HepG2 (cell line): ENCODE measurements around the gene FAAP100. TPM values are rescaled to one million over a fixed set of nuclear protein-coding genes. Genes with fewer than 3 reads are reported as not detected.

ENCODE experiments used
- ATAC-seq: fragments of 200-7000 bp; cut with Tn5 transposase; 3 replicates; pipeline ENCODE4 v1.9.1; 2020; ENCODE audit warnings: mild to moderate bottlenecking, moderate library complexity
- BruUV-seq: library from RNA; stranded (reverse); fragments of 400-500 nt; replicated peaks from 2 replicates; lab custom pipeline; 2021; lab: Mats Ljungman, UMichigan
- CTCF ChIA-PET: fragments of 300-600 bp; formaldehyde crosslinking; extraction: SDS; loops from one replicate; lab custom pipeline; 2021; ENCODE audit warnings: low total read pairs, inconsistent platforms, low intra/inter-chr PET ratio; lab: Yijun Ruan, JAX
- POLR2A ChIA-PET: fragments of 350-600 bp; sonication (Branson Sonifier 250); formaldehyde crosslinking; loops from one replicate; lab custom pipeline; 2020; ENCODE audit warnings: antibody characterized with exemption, inconsistent platforms; lab: Yijun Ruan, JAX
- DNase-seq: peaks from one replicate; pipeline ENCODE4 v3.0.0-alpha.2; 2015; ENCODE audit warnings: low spot score
- FAIRE-seq: peaks from 3 replicates; lab custom pipeline; 2011; peaks lifted over from hg19 to GRCh38; lab: Jason Lieb, UNC
- H2AFZ ChIP-seq: one replicate; pipeline ENCODE4 v1.6.1; 2011; ENCODE audit warnings: low read length, inconsistent platforms
- H3K27ac ChIP-seq: fragments of 300-600 bp; 3 replicates; pipeline ENCODE4 v1.8.0; 2011; ENCODE audit warnings: mixed run types, mild to moderate bottlenecking, mixed read lengths, low read length, inconsistent platforms; ENCODE audit not compliant: insufficient read depth; ENCODE audit errors: extremely low read length
- H3K27me3 ChIP-seq, 2 experiments: fragments of 200-600 bp in 1 of 2; 2 replicates in 1 of 2; 3 replicates in 1 of 2; pipeline versions ENCODE4 v1.6.0 to v1.8.0; 2011; ENCODE audit warnings: low read length in 2 of 2, mild to moderate bottlenecking in 2 of 2, moderate library complexity in 2 of 2, inconsistent platforms in 1 of 2; ENCODE audit not compliant: insufficient read depth in 2 of 2, control insufficient read depth in 1 of 2
- H3K36me3 ChIP-seq, 2 experiments: fragments of 200-600 bp in 1 of 2; replicated peaks in 1 of 2; 2 replicates in 1 of 2; 3 replicates in 1 of 2; pipeline versions ENCODE4 v1.5.1 to v1.8.0; 2011; ENCODE audit warnings: low read length in 2 of 2, inconsistent platforms in 1 of 2; ENCODE audit not compliant: insufficient read depth in 2 of 2, control insufficient read depth in 1 of 2
- H3K4me1 ChIP-seq: 2 replicates; pipeline ENCODE4 v1.5.1; 2012; ENCODE audit warnings: low read length, inconsistent platforms; ENCODE audit not compliant: insufficient read depth
- H3K4me2 ChIP-seq: 2 replicates; pipeline ENCODE4 v1.6.0; 2011; ENCODE audit warnings: low read depth, low read length, inconsistent platforms
- H3K4me3 ChIP-seq, 3 experiments: fragments of 200-600 bp in 1 of 3; sonication (generic), shearing (Covaris generic) in 1 of 3; replicated peaks in 1 of 3; 2 replicates each; pipeline ENCODE4 v1.5.1; 2011 to 2016; ENCODE audit warnings: low read length in 3 of 3, inconsistent platforms in 2 of 3, low read depth in 2 of 3, mild to moderate bottlenecking in 2 of 3, control low read depth in 1 of 3, mixed read lengths in 1 of 3; ENCODE audit not compliant: insufficient read depth in 1 of 3
- H3K79me2 ChIP-seq: one replicate; pipeline ENCODE4 v1.6.1; 2011; ENCODE audit warnings: low read length, inconsistent platforms; ENCODE audit not compliant: insufficient read depth
- H3K9ac ChIP-seq: 2 replicates; pipeline ENCODE4 v1.6.0; 2011; ENCODE audit warnings: mild to moderate bottlenecking, low read depth, low read length, inconsistent platforms; ENCODE audit not compliant: insufficient read depth
- H3K9me3 ChIP-seq: 2 replicates; pipeline ENCODE4 v1.5.1; 2012; ENCODE audit warnings: mild to moderate bottlenecking, low read length
- H4K20me1 ChIP-seq: 2 replicates; pipeline ENCODE4 v1.6.0; 2011; ENCODE audit warnings: inconsistent platforms, mild to moderate bottlenecking, low read length, moderate library complexity; ENCODE audit not compliant: insufficient read depth
- AGO2 ChIP-seq: fragments of 200-400 bp; formaldehyde crosslinking; optimal IDR thresholded peaks from 2 replicates; pipeline ENCODE3; 2017; ENCODE audit warnings: mild to moderate bottlenecking, low read depth, low read length, moderate library complexity
- AKAP8 ChIP-seq: sonication (generic); formaldehyde crosslinking; IDR thresholded peaks from 2 replicates; pipeline ENCODE4 v1.5.1; 2020; ENCODE audit warnings: mild to moderate bottlenecking, missing genetic modification reagents
- KDM2A ChIP-seq: sonication (generic); formaldehyde crosslinking; IDR thresholded peaks from 2 replicates; pipeline ENCODE4 v1.4.0; 2020; ENCODE audit warnings: low read depth, missing genetic modification reagents, borderline replicate concordance
- MAFF ChIP-seq: IDR thresholded peaks from 2 replicates; pipeline ENCODE4 v1.6.1; 2011; ENCODE audit warnings: low read depth, low read length, improper control_type of control experiment
- PCBP1 ChIP-seq: fragments of 200-400 bp; formaldehyde crosslinking; IDR thresholded peaks from 2 replicates; pipeline ENCODE4 v1.6.1; 2017; ENCODE audit warnings: mild to moderate bottlenecking, low read depth, low read length, borderline replicate concordance
- POGZ ChIP-seq: sonication (generic); formaldehyde crosslinking; IDR thresholded peaks from 2 replicates; pipeline ENCODE4 v1.4.0; 2020; ENCODE audit warnings: mild to moderate bottlenecking, missing genetic modification reagents
- ZBTB38 ChIP-seq: sonication (generic); formaldehyde crosslinking; IDR thresholded peaks from 2 replicates; pipeline ENCODE4 v1.5.1; 2020; ENCODE audit warnings: mild to moderate bottlenecking, missing genetic modification reagents
- ZC3H13 ChIP-seq: sonication (generic); formaldehyde crosslinking; IDR thresholded peaks from 2 replicates; pipeline ENCODE4 v1.8.1; 2023; ENCODE audit warnings: mild to moderate bottlenecking, missing genetic modification reagents, moderate library complexity
- ZNF235 ChIP-seq: sonication (generic); formaldehyde crosslinking; IDR thresholded peaks from 2 replicates; pipeline ENCODE4 v1.8.1; 2023; ENCODE audit warnings: mild to moderate bottlenecking, missing genetic modification reagents, borderline replicate concordance
- ZNF317 ChIP-seq: sonication (generic); formaldehyde crosslinking; IDR thresholded peaks from 2 replicates; pipeline ENCODE4 v1.5.0; 2020; ENCODE audit warnings: mild to moderate bottlenecking, missing genetic modification reagents
- ZNF331 ChIP-seq: sonication (generic); formaldehyde crosslinking; IDR thresholded peaks from 2 replicates; pipeline ENCODE4 v1.4.0; 2020; ENCODE audit warnings: missing genetic modification reagents
- ZNF354B ChIP-seq: sonication (generic); formaldehyde crosslinking; IDR thresholded peaks from 2 replicates; pipeline ENCODE4 v1.8.0; 2022; ENCODE audit warnings: mild to moderate bottlenecking, missing genetic modification reagents
- ZNF652 ChIP-seq: IDR thresholded peaks from 2 replicates; pipeline ENCODE4 v1.6.1; 2016; ENCODE audit warnings: low read depth, borderline replicate concordance
- ZNF776 ChIP-seq: sonication (generic); formaldehyde crosslinking; IDR thresholded peaks from 2 replicates; pipeline ENCODE4 v1.4.0; 2020; ENCODE audit warnings: mild to moderate bottlenecking, missing genetic modification reagents
- WGBS: methylation state at CpG from one replicate; pipeline ENCODE4 v1.1.6; 2017; ENCODE audit warnings: low lambda C conversion rate; 5-methylcytosine and 5-hydroxymethylcytosine counted together
- in situ Hi-C: cut with HindIII; loops from 2 replicates; pipeline ENCODE4 v1.10.0; 2017; ENCODE audit warnings: low pct_unique_long_range_greater_than_20kb; ENCODE audit not compliant: extremely low pct_ligation_motif_present
- intact Hi-C: fragments of 100-400 bp; cut with micrococcal nuclease; formaldehyde crosslinking; loops from one replicate; pipeline ENCODE4 v1.10.0; 2022; ENCODE audit not compliant: unreplicated experiment
- polyA plus RNA-seq, 8 experiments: library from polyadenylated mRNA; depleted of rRNA in 3 of 8; stranded (reverse) in 7 of 8; unstranded in 1 of 8; fragments of >200 nt; fragmentation: Illumina TruSeq in 4 of 8; extraction: Trizol in 4 of 8; gene quantifications; 2 replicates each; pipeline versions ENCODE4 v1.2.1 to v1.2.3, GENCODE V29; 2011 to 2016; ENCODE audit warnings: low read depth in 4 of 8, missing spikeins in 1 of 8, mixed read lengths in 1 of 8; ENCODE audit not compliant: insufficient read depth in 1 of 8
- total RNA-seq, 5 experiments: library from RNA; depleted of rRNA; stranded (reverse); fragments of >200 nt; fragmentation: Illumina TruSeq; extraction: Trizol; gene quantifications; 2 replicates each; pipeline ENCODE4 v1.2.3, GENCODE V29; 2016; ENCODE audit warnings: low read depth in 1 of 5
- TF ChIP-seq, protein P1 (sequence below): sonication (generic); formaldehyde crosslinking; IDR thresholded peaks from 2 replicates; pipeline ENCODE4 v1.8.1; 2023; ENCODE audit warnings: mild to moderate bottlenecking, inconsistent platforms, moderate library complexity, missing genetic modification reagents, borderline replicate concordance
- TF ChIP-seq, protein P2 (sequence below): sonication (generic); formaldehyde crosslinking; IDR thresholded peaks from 2 replicates; pipeline ENCODE4 v1.4.0; 2020; ENCODE audit warnings: missing genetic modification reagents

The FAAP100 gene
- total and polyA plus RNA-seq, 2 of the 13 experiments (the other 11 are each of a cell fraction or from before 2014, with no cell fraction given) = 7.6 to 20.8 TPM

DNA sequence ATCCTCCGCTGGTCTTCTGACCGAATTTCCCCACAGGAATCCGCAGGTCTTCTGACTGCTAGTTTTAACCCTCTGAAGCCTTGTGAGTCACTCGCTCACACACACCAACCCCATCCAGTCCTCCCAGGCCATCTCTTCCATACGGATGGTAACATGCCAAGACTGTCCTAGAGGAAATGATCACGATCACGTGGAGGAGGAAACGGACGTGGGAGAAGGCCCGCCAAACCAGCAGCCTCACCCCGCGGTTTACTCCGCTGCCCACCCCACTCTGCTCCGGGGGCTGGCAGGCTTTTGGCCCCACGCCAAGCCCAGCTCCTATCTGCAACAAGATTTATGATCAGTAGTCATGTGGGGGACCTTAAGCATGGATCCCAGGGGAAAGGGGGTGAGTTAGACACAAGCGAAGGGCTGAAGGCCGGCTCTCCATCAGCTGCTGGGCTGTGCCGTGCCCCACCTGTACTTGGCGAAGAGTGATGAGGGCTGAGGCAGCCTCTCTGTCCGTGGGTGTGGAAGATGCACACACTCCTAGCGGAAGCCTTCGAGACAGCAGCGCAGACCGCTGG is 1.5 kb upstream of the FAAP100 start:
- Histone ChIP-seq H3K27ac (peak overlapping the region; percentile 67), H3K79me2 (peaks cover 10% of the 10 kb centered on the region), H3K4me1 (peaks cover 50% of the 10 kb centered on the region), H3K27me3 (no peaks in the 10 kb centered on the region; a peak in 1 of 5 replicates), H3K9ac (peak overlapping the region; percentile 79; the same call in 1 of the 2 replicates), H4K20me1 (peaks cover 4% of the 10 kb centered on the region; the same call in 1 of the 2 replicates), H3K4me3 (peak overlapping the region; percentile 95 to 97 (median 96)), H3K36me3 (peaks cover 15 to 29% of the 10 kb centered on the region in 2 experiments), H3K4me2 (peak overlapping the region; percentile 98), H2AFZ (no peak overlapping the region), H3K9me3 (no peaks in the 10 kb centered on the region)
- POLR2A ChIA-PET = no interaction called here
- in situ Hi-C loops (no loop called here), intact Hi-C loops (loop anchor here (2.0 kb wide), 1 partner anchor 23 kb away; no protein-coding TSS in a partner anchor)
- BruUV-seq = no TSS peak
- no peak for DNase-seq
- FAIRE-seq = no peak
- CTCF ChIA-PET = no interaction called here
- ATAC-seq = peak; percentile 0; the same call in 2 of the 3 replicates
- 73% methylated on average over 23 of the region's 24 CpGs for WGBS
- TF ChIP-seq KDM2A (CRISPR knock-in tag) = 0 out of 2 replicates have a peak, but pooled peaks have one; percentile 15
- TF ChIP-seq, protein P1, sequence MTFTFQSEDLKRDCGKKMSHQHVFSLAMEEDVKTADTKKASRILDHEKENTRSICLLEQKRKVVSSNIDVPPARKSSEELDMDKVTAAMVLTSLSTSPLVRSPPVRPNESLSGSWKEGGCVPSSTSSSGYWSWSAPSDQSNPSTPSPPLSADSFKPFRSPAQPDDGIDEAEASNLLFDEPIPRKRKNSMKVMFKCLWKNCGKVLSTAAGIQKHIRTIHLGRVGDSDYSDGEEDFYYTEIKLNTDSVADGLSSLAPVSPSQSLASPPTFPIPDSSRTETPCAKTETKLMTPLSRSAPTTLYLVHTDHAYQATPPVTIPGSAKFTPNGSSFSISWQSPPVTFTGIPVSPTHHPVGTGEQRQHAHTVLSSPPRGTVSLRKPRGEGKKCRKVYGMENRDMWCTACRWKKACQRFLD (CRISPR knock-in tag) = no peak
- 0 out of 2 replicates have a peak, but pooled peaks have one; percentile 57 for TF ChIP-seq AKAP8 (CRISPR knock-in tag)
- peak; percentile 63 for TF ChIP-seq AGO2
- no peak for TF ChIP-seq MAFF
- TF ChIP-seq ZNF317 (CRISPR knock-in tag) = 0 out of 2 replicates have a peak, but pooled peaks have one; percentile 24
- 0 out of 2 replicates have a peak, but pooled peaks have one; percentile 34 for TF ChIP-seq ZNF354B (CRISPR knock-in tag)
- TF ChIP-seq, protein P2, sequence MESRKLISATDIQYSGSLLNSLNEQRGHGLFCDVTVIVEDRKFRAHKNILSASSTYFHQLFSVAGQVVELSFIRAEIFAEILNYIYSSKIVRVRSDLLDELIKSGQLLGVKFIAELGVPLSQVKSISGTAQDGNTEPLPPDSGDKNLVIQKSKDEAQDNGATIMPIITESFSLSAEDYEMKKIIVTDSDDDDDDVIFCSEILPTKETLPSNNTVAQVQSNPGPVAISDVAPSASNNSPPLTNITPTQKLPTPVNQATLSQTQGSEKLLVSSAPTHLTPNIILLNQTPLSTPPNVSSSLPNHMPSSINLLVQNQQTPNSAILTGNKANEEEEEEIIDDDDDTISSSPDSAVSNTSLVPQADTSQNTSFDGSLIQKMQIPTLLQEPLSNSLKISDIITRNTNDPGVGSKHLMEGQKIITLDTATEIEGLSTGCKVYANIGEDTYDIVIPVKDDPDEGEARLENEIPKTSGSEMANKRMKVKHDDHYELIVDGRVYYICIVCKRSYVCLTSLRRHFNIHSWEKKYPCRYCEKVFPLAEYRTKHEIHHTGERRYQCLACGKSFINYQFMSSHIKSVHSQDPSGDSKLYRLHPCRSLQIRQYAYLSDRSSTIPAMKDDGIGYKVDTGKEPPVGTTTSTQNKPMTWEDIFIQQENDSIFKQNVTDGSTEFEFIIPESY = peak; percentile 55; the same call in 1 of the 2 replicates
- peak; percentile 60; the same call in 1 of the 2 replicates for TF ChIP-seq ZNF652 (CRISPR knock-in tag)
- peak; percentile 90 for TF ChIP-seq ZBTB38
- TF ChIP-seq ZNF235 (CRISPR knock-in tag) = 0 out of 2 replicates have a peak, but pooled peaks have one; percentile 43
- TF ChIP-seq ZC3H13 = peak; percentile 54; the same call in 1 of the 2 replicates
- 0 out of 2 replicates have a peak, but pooled peaks have one; percentile 12 for TF ChIP-seq ZNF331 (CRISPR knock-in tag)
- peak; percentile 47; the same call in 1 of the 2 replicates for TF ChIP-seq ZNF776 (CRISPR knock-in tag)
- TF ChIP-seq PCBP1 = no peak
- no peak for TF ChIP-seq POGZ
